ACC112 (cell line): ENCODE data around the gene ZNF574.
"Not testable (repeated sequence)": the region's sequence is repeated elsewhere in the genome, so short reads cannot be mapped to it uniquely, and the experiment has no call there.

ENCODE experiments used
- H2AFZ ChIP-seq: fragments of 200-600 bp; sonication (generic); one replicate; pipeline ENCODE4 v1.6.0; 2017; ENCODE audit warnings: antibody characterized with exemption, low read length; ENCODE audit not compliant: unreplicated experiment
- H3K27ac ChIP-seq: fragments of 200-600 bp; sonication (generic); 2 replicates; pipeline ENCODE4 v1.5.1; 2014; ENCODE audit warnings: low read depth, mild to moderate bottlenecking, antibody characterized with exemption, low read length, moderate library complexity
- H3K27me3 ChIP-seq: fragments of 200-600 bp; sonication (generic); 2 replicates; pipeline ENCODE4 v1.6.1; 2014; ENCODE audit warnings: mild to moderate bottlenecking, antibody characterized with exemption, low read length, moderate library complexity, mixed read lengths; ENCODE audit not compliant: insufficient read depth
- H3K36me3 ChIP-seq: fragments of 200-600 bp; sonication (generic); 2 replicates; pipeline ENCODE4 v1.6.1; 2016; ENCODE audit warnings: mild to moderate bottlenecking, antibody characterized with exemption, low read length, moderate library complexity, mixed read lengths; ENCODE audit not compliant: insufficient read depth
- H3K4me1 ChIP-seq: fragments of 200-600 bp; sonication (generic); one replicate; pipeline ENCODE4 v1.6.1; 2016; ENCODE audit warnings: low read length, mixed read lengths; ENCODE audit not compliant: insufficient read depth, unreplicated experiment, control insufficient read depth
- H3K4me3 ChIP-seq: fragments of 200-600 bp; sonication (generic); 2 replicates; pipeline ENCODE4 v1.5.1; 2014; ENCODE audit warnings: mild to moderate bottlenecking, low read depth, low read length
- H3K79me2 ChIP-seq: fragments of 200-600 bp; sonication (generic); one replicate; pipeline ENCODE4 v1.6.0; 2016; ENCODE audit warnings: low read length; ENCODE audit not compliant: control insufficient read depth, unreplicated experiment, insufficient read depth

ZNF574 gene, protein sequence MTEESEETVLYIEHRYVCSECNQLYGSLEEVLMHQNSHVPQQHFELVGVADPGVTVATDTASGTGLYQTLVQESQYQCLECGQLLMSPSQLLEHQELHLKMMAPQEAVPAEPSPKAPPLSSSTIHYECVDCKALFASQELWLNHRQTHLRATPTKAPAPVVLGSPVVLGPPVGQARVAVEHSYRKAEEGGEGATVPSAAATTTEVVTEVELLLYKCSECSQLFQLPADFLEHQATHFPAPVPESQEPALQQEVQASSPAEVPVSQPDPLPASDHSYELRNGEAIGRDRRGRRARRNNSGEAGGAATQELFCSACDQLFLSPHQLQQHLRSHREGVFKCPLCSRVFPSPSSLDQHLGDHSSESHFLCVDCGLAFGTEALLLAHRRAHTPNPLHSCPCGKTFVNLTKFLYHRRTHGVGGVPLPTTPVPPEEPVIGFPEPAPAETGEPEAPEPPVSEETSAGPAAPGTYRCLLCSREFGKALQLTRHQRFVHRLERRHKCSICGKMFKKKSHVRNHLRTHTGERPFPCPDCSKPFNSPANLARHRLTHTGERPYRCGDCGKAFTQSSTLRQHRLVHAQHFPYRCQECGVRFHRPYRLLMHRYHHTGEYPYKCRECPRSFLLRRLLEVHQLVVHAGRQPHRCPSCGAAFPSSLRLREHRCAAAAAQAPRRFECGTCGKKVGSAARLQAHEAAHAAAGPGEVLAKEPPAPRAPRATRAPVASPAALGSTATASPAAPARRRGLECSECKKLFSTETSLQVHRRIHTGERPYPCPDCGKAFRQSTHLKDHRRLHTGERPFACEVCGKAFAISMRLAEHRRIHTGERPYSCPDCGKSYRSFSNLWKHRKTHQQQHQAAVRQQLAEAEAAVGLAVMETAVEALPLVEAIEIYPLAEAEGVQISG

GRCh38 chr19:42075616-42076379 lies at the start of gene ZNF574:
TSS of gene ZNF574 (plus strand) at chr19:42076166. CDS start at chr19:42078607, 2,441 bp downstream.
- Histone ChIP-seq H2AFZ (peak within 1 kb of the TSS; percentile 84), H3K27ac (peak within 1 kb of the TSS; percentile 84), H3K27me3 (no peaks in the 10 kb centered on the region), H3K79me2 (peaks cover 36% of the 10 kb centered on the region), H3K36me3 (no peaks in the 10 kb centered on the region; the same call in 1 of the 2 replicates), H3K4me3 (peak within 1 kb of the TSS; percentile 98), H3K4me1 (peaks cover 20% of the 10 kb centered on the region)

- no peaks in the 10 kb centered on the region for H3K36me3 ChIP-seq
- H3K79me2 ChIP-seq, result no peaks in the 10 kb centered on the region
- H3K4me1 ChIP-seq, result no peaks in the 10 kb centered on the region
- no peak overlapping the region for H3K4me3 ChIP-seq
- H3K27me3 ChIP-seq, result no peaks in the 10 kb centered on the region; the same call in 1 of the 2 replicates
- no peak overlapping the region for H2AFZ ChIP-seq
- no peak overlapping the region for H3K27ac ChIP-seq
Observed at GRCh38 chr19:42028304-42029216, 47.4 kb upstream of the ZNF574 start.

DNA sequence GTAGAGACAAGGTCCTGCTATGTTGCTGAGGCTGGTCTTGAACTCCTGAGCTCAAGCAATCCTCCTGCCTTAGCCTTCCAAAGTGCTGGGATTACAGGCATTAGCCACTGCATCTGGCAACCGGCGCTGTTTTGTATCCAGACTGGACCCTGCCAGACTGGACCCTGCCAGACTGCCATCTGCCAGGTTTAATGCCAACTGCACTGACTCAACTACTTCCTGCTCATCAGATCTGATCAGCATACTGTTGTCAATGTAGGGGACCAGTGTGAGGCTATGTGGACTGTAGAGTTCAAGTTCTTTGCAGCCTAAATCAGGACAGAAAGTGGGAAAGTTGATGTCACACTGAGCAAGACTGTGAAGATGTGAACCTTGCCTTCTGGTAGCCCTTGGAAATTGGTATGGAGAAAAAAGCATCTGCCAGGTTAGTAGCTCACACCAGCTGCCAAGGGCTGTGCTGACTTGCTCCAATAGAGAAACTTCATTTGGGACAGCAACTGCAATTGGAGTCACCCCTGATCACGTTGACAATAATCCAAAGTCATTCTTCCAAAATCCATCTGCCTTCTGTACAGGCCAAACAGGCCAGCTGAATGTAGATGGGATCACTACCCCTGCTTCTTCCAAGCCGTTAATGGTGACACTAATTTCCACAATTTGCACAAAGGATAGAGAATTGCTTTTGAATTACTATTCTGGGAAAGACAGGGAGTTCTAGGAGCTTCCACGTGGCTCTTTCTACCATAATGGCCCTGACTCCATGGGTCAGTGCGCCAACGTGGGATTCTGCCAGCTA lies 45.1 kb upstream of the ZNF574 start:
- Histone ChIP-seq H3K27ac (no peak overlapping the region), H3K27me3 (no peaks in the 10 kb centered on the region; the same call in 1 of the 2 replicates), H3K36me3 (no peaks in the 10 kb centered on the region), H3K4me3 (no peak overlapping the region), H2AFZ (no peak overlapping the region), H3K79me2 (no peaks in the 10 kb centered on the region), H3K4me1 (peaks cover 3% of the 10 kb centered on the region)

DNA sequence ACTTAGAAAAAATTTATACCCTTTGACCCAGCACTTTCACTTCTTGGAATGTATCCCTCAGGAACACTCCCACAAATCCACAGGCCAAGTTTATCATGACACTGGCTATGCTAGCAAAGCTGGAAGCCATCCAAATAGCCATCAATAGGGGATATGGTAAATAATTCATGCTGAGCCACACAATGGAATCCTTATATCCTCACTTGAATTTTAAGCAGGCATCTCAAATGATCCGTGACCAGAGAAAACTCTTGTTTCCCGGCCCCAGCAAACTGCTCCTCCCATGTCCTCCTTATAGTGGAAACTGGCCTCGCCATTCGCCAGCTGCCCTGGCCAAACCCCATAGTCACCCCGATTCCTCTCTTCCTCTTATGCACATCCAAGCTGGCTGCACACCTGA lies 43.5 kb upstream of the ZNF574 start:
- no peaks in the 10 kb centered on the region for H3K79me2 ChIP-seq

DNA sequence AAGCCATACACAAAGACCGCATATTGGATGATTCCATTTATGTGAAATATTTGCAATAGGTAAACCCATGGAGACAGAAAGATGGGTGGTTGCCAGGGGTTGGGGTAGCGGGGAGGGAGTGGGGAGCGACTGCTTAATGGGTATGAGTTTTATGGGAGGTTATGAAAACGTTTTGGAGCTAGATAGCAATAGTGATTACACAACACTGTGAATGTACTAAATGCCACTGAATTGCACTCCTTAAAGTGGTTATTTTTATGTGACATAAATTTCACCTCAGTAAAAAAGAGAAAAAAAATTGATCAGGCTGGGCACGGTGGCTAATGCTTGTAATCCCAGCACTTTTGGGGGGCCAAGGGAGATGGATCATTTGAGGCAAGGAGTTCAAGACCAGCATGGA lies 42.6 kb upstream of the ZNF574 start:
- H3K4me3 ChIP-seq, result no peak overlapping the region
- H3K27me3 ChIP-seq, result no peaks in the 10 kb centered on the region; the same call in 1 of the 2 replicates
- no peak overlapping the region for H3K27ac ChIP-seq
- peaks cover 3% of the 10 kb centered on the region for H3K4me1 ChIP-seq
- H3K36me3 ChIP-seq, result no peaks in the 10 kb centered on the region
- H3K79me2 ChIP-seq, result no peaks in the 10 kb centered on the region
- no peak overlapping the region for H2AFZ ChIP-seq

More for the DNA sequence above, 43.5 kb upstream of the ZNF574 start:
- Histone ChIP-seq H3K4me3 (no peak overlapping the region), H3K27ac (no peak overlapping the region), H3K36me3 (no peaks in the 10 kb centered on the region), H3K27me3 (no peaks in the 10 kb centered on the region; the same call in 1 of the 2 replicates), H2AFZ (no peak overlapping the region), H3K4me1 (peaks cover 3% of the 10 kb centered on the region)

DNA sequence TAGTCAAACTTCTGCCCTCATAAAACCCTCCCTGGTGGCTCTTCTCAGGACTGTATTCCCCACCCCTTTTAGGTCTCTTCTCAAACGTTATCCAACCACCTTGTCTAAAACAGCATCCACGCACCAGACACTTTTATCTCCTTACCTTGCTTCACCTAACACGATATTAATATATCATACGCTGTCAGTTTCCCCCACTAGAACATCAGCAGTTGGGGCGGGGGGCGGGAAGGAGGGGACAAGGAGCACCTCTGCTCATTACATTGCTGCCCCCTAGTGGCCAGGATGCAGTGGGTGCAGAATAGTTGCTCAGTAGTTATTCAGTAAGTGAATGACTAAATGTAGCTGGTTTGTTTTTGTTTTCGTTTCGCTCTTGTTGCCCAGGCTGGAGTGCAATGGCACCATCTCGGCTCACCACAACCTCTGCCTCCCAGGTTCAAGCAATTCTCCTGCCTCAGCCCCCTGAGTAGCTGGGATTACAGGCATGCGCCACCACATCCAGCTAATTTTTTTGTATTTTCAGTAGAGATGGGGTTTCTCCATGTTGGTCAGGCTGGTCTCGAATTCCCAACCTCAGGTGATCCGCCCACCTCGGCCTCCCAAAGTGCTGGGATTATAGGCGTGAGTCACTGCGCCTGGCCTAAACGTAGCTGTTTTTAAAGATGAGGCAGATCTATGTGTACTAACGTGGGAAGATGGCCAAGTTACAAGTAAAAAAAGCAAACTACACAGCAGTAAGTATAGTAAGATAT lies 41.1 kb upstream of the ZNF574 start:
- H3K36me3 ChIP-seq, H3K79me2 ChIP-seq, H3K27me3 ChIP-seq, H3K4me1 ChIP-seq, H2AFZ ChIP-seq: not testable (repeated sequence)
- Histone ChIP-seq H3K27ac (peak overlapping the region; percentile 44; the same call in 1 of the 2 replicates), H3K4me3 (peak overlapping the region; percentile 57)

DNA sequence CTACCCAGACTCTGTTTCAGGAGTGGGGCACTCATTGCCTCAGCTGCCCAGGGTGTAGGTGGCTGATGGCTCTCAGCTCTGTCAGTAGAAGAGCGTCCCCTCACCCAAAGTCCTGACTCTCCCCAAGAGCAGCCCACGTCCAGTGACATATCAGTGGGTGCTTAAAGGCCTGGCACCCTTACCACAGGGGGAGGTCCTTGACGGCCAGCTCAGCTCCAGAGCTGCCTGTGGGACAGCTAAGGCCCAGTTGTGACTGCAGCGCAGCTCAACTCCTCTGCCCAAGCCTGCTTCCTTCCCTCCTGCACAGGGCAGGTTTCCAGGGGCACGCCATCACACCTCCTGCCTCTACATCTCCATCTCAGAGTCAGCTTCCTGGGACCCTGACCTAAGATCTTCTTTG lies 38.3 kb upstream of the ZNF574 start:
- Histone ChIP-seq H3K4me3 (no peak overlapping the region), H2AFZ (no peak overlapping the region), H3K36me3 (no peaks in the 10 kb centered on the region), H3K27me3 (no peaks in the 10 kb centered on the region), H3K4me1 (peaks cover 3% of the 10 kb centered on the region), H3K79me2 (no peaks in the 10 kb centered on the region), H3K27ac (no peak overlapping the region)

DNA sequence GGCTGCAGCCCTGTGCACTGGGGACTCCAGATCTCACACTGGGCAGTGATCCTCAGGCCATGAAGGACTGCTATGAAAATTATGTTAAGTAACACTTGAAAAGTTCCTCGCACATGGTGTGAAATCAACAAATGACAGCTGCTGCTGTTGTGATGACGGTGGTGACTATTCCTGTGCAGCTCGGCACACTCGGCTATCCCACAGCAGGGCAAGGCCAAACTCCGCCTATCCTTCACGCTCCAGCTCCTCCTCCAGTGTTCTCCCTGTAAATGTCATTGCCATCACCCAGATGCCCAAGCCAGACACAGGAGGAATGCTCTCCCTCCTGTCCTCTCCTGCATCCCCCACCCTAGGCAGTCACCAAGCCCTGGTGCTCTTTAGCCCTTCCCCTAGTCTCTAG lies 37.3 kb upstream of the ZNF574 start:
- Histone ChIP-seq H3K4me3 (no peak overlapping the region), H3K36me3 (no peaks in the 10 kb centered on the region), H2AFZ (no peak overlapping the region), H3K79me2 (no peaks in the 10 kb centered on the region), H3K4me1 (peaks cover 3% of the 10 kb centered on the region), H3K27me3 (no peaks in the 10 kb centered on the region), H3K27ac (no peak overlapping the region)

- H3K36me3 ChIP-seq, result no peaks in the 10 kb centered on the region
- H3K4me3 ChIP-seq, result no peak overlapping the region
- H2AFZ ChIP-seq, result no peak overlapping the region
- H3K27ac ChIP-seq, result no peak overlapping the region
- H3K4me1 ChIP-seq, result peaks cover 3% of the 10 kb centered on the region
- H3K27me3 ChIP-seq, result no peaks in the 10 kb centered on the region
- no peaks in the 10 kb centered on the region for H3K79me2 ChIP-seq
Observed at GRCh38 chr19:42040031-42040430, 35.9 kb upstream of the ZNF574 start.
